WTC11 (cell line): ENCODE measurements around the gene COL5A1. TPM values are rescaled to one million over a fixed set of nuclear protein-coding genes. Genes with fewer than 3 reads are reported as not detected.

ENCODE experiments used
- ATAC-seq: fragments of 200-7000 bp; cut with Tn5 transposase; 2 replicates; pipeline ENCODE4 v1.10.0; 2021; ENCODE audit warnings: mild to moderate bottlenecking, moderate library complexity
- CTCF ChIA-PET: fragments of 300-600 bp; sonication (Branson Sonifier 250); formaldehyde crosslinking; loops from one replicate; lab custom pipeline; 2021; ENCODE audit warnings: antibody characterized with exemption; lab: Charles Lee
- POLR2A ChIA-PET: fragments of 350-600 bp; sonication (Branson Sonifier 250); formaldehyde crosslinking; loops from one replicate; lab custom pipeline; 2021; ENCODE audit warnings: antibody characterized with exemption; lab: Charles Lee
- DNase-seq: peaks from one replicate; pipeline ENCODE4 v3.0.0; 2021; ENCODE audit warnings: low spot score
- H3K27ac Mint-ChIP-seq: 2 replicates; pipeline ENCODE4 v1.8.0; 2021; ENCODE audit warnings: mixed read lengths
- H3K27me3 Mint-ChIP-seq: 2 replicates; pipeline ENCODE4 v1.8.0; 2021; ENCODE audit warnings: low read depth, mild to moderate bottlenecking, moderate library complexity, mixed read lengths
- H3K36me3 Mint-ChIP-seq: 2 replicates; pipeline ENCODE4 v1.8.0; 2021; ENCODE audit warnings: mixed read lengths
- H3K4me1 Mint-ChIP-seq: 2 replicates; pipeline ENCODE4 v1.8.0; 2022; ENCODE audit warnings: mixed read lengths
- H3K4me3 Mint-ChIP-seq: 2 replicates; pipeline ENCODE4 v1.8.0; 2021; ENCODE audit warnings: mild to moderate bottlenecking, moderate library complexity, mixed read lengths
- H3K9me3 Mint-ChIP-seq: 2 replicates; pipeline ENCODE4 v1.8.0; 2021; ENCODE audit warnings: mixed read lengths
- ARID4B ChIP-seq: sonication (generic); formaldehyde crosslinking; IDR thresholded peaks from 2 replicates; pipeline ENCODE4 v1.8.0; 2023; ENCODE audit warnings: missing genetic modification reagents, mild to moderate bottlenecking, borderline replicate concordance
- ATF1 ChIP-seq: sonication (generic); formaldehyde crosslinking; IDR thresholded peaks from 2 replicates; pipeline ENCODE4 v1.8.1; 2023; ENCODE audit warnings: mild to moderate bottlenecking, moderate library complexity, missing genetic modification reagents
- E2F5 ChIP-seq: sonication (generic); formaldehyde crosslinking; IDR thresholded peaks from 2 replicates; pipeline ENCODE4 v1.8.1; 2022; ENCODE audit warnings: mild to moderate bottlenecking, moderate library complexity, missing genetic modification reagents
- ETV6 ChIP-seq: sonication (generic); formaldehyde crosslinking; IDR thresholded peaks from 2 replicates; pipeline ENCODE4 v1.8.1; 2022; ENCODE audit warnings: mild to moderate bottlenecking, missing genetic modification reagents
- HMGXB4 ChIP-seq: sonication (generic); formaldehyde crosslinking; IDR thresholded peaks from 2 replicates; pipeline ENCODE4 v1.8.1; 2023; ENCODE audit warnings: mild to moderate bottlenecking, moderate library complexity, missing genetic modification reagents
- MYBL2 ChIP-seq: sonication (generic); formaldehyde crosslinking; IDR thresholded peaks from 2 replicates; pipeline ENCODE4 v1.8.1; 2023; ENCODE audit warnings: mild to moderate bottlenecking, moderate library complexity, missing genetic modification reagents
- NR1H2 ChIP-seq: sonication (generic); formaldehyde crosslinking; IDR thresholded peaks from 2 replicates; pipeline ENCODE4 v1.9.0; 2021; ENCODE audit warnings: mild to moderate bottlenecking, moderate library complexity, missing genetic modification reagents
- SMAD4 ChIP-seq: sonication (generic); formaldehyde crosslinking; IDR thresholded peaks from 2 replicates; pipeline ENCODE4 v1.8.0; 2022; ENCODE audit warnings: mild to moderate bottlenecking, missing genetic modification reagents
- TEAD4 ChIP-seq: sonication (generic); formaldehyde crosslinking; IDR thresholded peaks from 2 replicates; pipeline ENCODE4 v1.8.0; 2022; ENCODE audit warnings: mild to moderate bottlenecking, missing genetic modification reagents
- USF1 ChIP-seq: sonication (generic); formaldehyde crosslinking; IDR thresholded peaks from 2 replicates; pipeline ENCODE4 v1.8.0; 2022; ENCODE audit warnings: mild to moderate bottlenecking, missing genetic modification reagents
- ZNF281 ChIP-seq: sonication (generic); formaldehyde crosslinking; IDR thresholded peaks from 2 replicates; pipeline ENCODE4 v1.8.0; 2023; ENCODE audit warnings: mild to moderate bottlenecking, missing genetic modification reagents
- ZNF425 ChIP-seq: fragments of 250-450 bp; sonication (Bioruptor Pico); conservative IDR thresholded peaks from 2 replicates; pipeline ENCODE4 v1.9.0; 2021; ENCODE audit warnings: mild to moderate bottlenecking
- total RNA-seq: library from RNA; stranded (reverse); gene quantifications from 3 replicates; pipeline ENCODE4 v1.2.3, GENCODE V29; 2021
- TF ChIP-seq, protein P1 (sequence below): sonication (generic); formaldehyde crosslinking; conservative IDR thresholded peaks from 2 replicates; pipeline ENCODE4 v1.8.1; 2023; ENCODE audit warnings: mild to moderate bottlenecking, low read depth, missing genetic modification reagents, moderate library complexity
- TF ChIP-seq, protein P2 (sequence below): sonication (generic); formaldehyde crosslinking; IDR thresholded peaks from 2 replicates; pipeline ENCODE4 v1.8.0; 2023; ENCODE audit warnings: missing genetic modification reagents
- TF ChIP-seq, protein P3 (sequence below): fragments of 200-600 bp; IDR thresholded peaks from 2 replicates; pipeline ENCODE4 v1.8.0; 2022; ENCODE audit warnings: antibody characterized with exemption
- TF ChIP-seq, protein P4 (sequence below): fragments of 250-450 bp; sonication (Bioruptor Pico); IDR thresholded peaks from 2 replicates; pipeline ENCODE4 v2.1.2; 2022; ENCODE audit warnings: mild to moderate bottlenecking, moderate library complexity

COL5A1 gene
- total RNA-seq, 1 experiment from 2014 or later = 13.5 TPM

- TF ChIP-seq, protein P1, sequence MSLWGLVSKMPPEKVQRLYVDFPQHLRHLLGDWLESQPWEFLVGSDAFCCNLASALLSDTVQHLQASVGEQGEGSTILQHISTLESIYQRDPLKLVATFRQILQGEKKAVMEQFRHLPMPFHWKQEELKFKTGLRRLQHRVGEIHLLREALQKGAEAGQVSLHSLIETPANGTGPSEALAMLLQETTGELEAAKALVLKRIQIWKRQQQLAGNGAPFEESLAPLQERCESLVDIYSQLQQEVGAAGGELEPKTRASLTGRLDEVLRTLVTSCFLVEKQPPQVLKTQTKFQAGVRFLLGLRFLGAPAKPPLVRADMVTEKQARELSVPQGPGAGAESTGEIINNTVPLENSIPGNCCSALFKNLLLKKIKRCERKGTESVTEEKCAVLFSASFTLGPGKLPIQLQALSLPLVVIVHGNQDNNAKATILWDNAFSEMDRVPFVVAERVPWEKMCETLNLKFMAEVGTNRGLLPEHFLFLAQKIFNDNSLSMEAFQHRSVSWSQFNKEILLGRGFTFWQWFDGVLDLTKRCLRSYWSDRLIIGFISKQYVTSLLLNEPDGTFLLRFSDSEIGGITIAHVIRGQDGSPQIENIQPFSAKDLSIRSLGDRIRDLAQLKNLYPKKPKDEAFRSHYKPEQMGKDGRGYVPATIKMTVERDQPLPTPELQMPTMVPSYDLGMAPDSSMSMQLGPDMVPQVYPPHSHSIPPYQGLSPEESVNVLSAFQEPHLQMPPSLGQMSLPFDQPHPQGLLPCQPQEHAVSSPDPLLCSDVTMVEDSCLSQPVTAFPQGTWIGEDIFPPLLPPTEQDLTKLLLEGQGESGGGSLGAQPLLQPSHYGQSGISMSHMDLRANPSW = no peak
- TF ChIP-seq MYBL2 (CRISPR knock-in tag) (no peak), SMAD4 (CRISPR knock-in tag) (no peak)
- TF ChIP-seq, all 79 proteins: peak for 0
Measured at GRCh38 chr9:134812343-134812673, 170.7 kb downstream of the COL5A1 start (continued).

DNA sequence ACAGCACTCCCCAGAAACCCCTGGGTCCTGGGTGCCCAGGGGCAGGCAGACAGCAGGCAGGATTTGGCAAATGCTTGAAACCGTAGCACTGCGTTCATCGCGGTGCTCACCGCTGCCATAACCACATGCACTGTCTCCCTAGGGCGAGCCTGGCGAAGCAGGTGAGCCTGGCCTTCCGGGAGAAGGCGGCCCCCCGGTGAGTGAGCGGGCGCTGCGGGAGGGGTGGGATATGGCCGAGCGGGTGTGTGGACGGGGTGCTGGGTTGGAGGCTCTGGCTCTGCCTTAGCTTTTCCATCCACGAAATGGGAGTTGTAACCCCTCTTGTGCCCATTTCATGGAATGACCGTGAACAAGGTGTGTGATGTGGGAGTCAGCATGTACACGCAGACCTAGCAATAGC lies 172.2 kb downstream of the COL5A1 start:
- ChIA-PET POLR2A (no interaction called here), CTCF (interaction anchor here (1.0 kb wide), 1 partner anchor 125 kb away, joined by 3 read pairs; no protein-coding TSS in a partner anchor)
- Mint-ChIP-seq H3K4me1 (peaks cover 22% of the 10 kb centered on the region), H3K9me3 (no peaks in the 10 kb centered on the region), H3K27me3 (no peaks in the 10 kb centered on the region), H3K4me3 (no peak overlapping the region), H3K36me3 (no peaks in the 10 kb centered on the region), H3K27ac (no peak overlapping the region; the same call in 1 of the 2 replicates)
- DNase-seq = no peak
- no peak for ATAC-seq
- TF ChIP-seq E2F5 (CRISPR knock-in tag) = no peak
- TF ChIP-seq NR1H2 (CRISPR knock-in tag) = no peak
- TF ChIP-seq, protein P2, sequence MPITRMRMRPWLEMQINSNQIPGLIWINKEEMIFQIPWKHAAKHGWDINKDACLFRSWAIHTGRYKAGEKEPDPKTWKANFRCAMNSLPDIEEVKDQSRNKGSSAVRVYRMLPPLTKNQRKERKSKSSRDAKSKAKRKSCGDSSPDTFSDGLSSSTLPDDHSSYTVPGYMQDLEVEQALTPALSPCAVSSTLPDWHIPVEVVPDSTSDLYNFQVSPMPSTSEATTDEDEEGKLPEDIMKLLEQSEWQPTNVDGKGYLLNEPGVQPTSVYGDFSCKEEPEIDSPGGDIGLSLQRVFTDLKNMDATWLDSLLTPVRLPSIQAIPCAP (CRISPR knock-in tag) = no peak
- no peak for TF ChIP-seq USF1 (CRISPR knock-in tag)
- TF ChIP-seq HMGXB4 (CRISPR knock-in tag) = no peak
- TF ChIP-seq, protein P3, sequence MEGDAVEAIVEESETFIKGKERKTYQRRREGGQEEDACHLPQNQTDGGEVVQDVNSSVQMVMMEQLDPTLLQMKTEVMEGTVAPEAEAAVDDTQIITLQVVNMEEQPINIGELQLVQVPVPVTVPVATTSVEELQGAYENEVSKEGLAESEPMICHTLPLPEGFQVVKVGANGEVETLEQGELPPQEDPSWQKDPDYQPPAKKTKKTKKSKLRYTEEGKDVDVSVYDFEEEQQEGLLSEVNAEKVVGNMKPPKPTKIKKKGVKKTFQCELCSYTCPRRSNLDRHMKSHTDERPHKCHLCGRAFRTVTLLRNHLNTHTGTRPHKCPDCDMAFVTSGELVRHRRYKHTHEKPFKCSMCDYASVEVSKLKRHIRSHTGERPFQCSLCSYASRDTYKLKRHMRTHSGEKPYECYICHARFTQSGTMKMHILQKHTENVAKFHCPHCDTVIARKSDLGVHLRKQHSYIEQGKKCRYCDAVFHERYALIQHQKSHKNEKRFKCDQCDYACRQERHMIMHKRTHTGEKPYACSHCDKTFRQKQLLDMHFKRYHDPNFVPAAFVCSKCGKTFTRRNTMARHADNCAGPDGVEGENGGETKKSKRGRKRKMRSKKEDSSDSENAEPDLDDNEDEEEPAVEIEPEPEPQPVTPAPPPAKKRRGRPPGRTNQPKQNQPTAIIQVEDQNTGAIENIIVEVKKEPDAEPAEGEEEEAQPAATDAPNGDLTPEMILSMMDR = no peak
- no peak for TF ChIP-seq ZNF281 (CRISPR knock-in tag)
- TF ChIP-seq, protein P4, sequence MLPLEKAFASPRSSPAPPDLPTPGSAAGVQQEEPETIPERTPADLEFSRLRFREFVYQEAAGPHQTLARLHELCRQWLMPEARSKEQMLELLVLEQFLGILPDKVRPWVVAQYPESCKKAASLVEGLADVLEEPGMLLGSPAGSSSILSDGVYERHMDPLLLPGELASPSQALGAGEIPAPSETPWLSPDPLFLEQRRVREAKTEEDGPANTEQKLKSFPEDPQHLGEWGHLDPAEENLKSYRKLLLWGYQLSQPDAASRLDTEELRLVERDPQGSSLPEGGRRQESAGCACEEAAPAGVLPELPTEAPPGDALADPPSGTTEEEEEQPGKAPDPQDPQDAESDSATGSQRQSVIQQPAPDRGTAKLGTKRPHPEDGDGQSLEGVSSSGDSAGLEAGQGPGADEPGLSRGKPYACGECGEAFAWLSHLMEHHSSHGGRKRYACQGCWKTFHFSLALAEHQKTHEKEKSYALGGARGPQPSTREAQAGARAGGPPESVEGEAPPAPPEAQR (CRISPR knock-in tag) = no peak
- no peak for TF ChIP-seq ETV6
- TF ChIP-seq ATF1 = no peak
- TF ChIP-seq ZNF425 (CRISPR knock-in tag) = no peak
- no peak for TF ChIP-seq TEAD4 (CRISPR knock-in tag)
- no peak for TF ChIP-seq ARID4B (CRISPR knock-in tag)
